ACHN (cell line): Measurements from ENCODE around the gene DENND1A.
"Not testable (repeated sequence)": the region's sequence is repeated elsewhere in the genome, so short reads cannot be mapped to it uniquely, and the experiment has no call there.

Experiments
- DNase-seq: peaks from one replicate; pipeline ENCODE4 v3.0.0-alpha.2; 2015
- in situ Hi-C: cut with HindIII; loops from 2 replicates; pipeline ENCODE4 v1.10.0; 2017; ENCODE audit warnings: low sequenced_read_pairs, low pct_ligation_motif_present, low pct_unique_long_range_greater_than_20kb

The DENND1A gene

GRCh38 chr9:123761905-123762605 is 167.9 kb downstream of the DENND1A start:
- DNase-seq, result peak; percentile 35
- in situ Hi-C loops, result no loop called here

GRCh38 chr9:123757960-123758359 is 172.0 kb downstream of the DENND1A start:
- in situ Hi-C loops, result no loop called here
- DNase-seq, result no peak

- no peak for DNase-seq
- in situ Hi-C loops, result no loop called here
These were observed 172.4 kb downstream of the DENND1A start for GRCh38 chr9:123757547-123757946.

- in situ Hi-C loops, result no loop called here
- DNase-seq, result no peak
These were observed 173.3 kb downstream of the DENND1A start for GRCh38 chr9:123756484-123757106.

GRCh38 chr9:123753669-123754258 is 176.2 kb downstream of the DENND1A start:
- in situ Hi-C loops, result no loop called here
- DNase-seq, result no peak

GRCh38 chr9:123753016-123753415 is 176.9 kb downstream of the DENND1A start:
- in situ Hi-C loops, result no loop called here
- DNase-seq, result no peak

- in situ Hi-C loops, result no loop called here
These were observed 180.2 kb downstream of the DENND1A start for GRCh38 chr9:123749580-123750202.

GRCh38 chr9:123746765-123747164 is 183.2 kb downstream of the DENND1A start:
- in situ Hi-C loops, result no loop called here
- no peak for DNase-seq

More at GRCh38 chr9:123749580-123750202, 180.2 kb downstream of the DENND1A start:
- no peak for DNase-seq

GRCh38 chr9:123745933-123746332 is 184.0 kb downstream of the DENND1A start:
- in situ Hi-C loops, result no loop called here
- no peak for DNase-seq

- in situ Hi-C loops, result no loop called here
- DNase-seq, result no peak
These were observed 184.5 kb downstream of the DENND1A start for GRCh38 chr9:123745451-123745850.

- in situ Hi-C loops, result no loop called here
- DNase-seq, result no peak
These were observed 186.2 kb downstream of the DENND1A start for GRCh38 chr9:123743737-123744136.

- in situ Hi-C loops, result no loop called here
- DNase-seq, result no peak
These were observed 187.7 kb downstream of the DENND1A start for GRCh38 chr9:123742009-123742767.

- no peak for DNase-seq
- in situ Hi-C loops, result no loop called here
These were observed 188.7 kb downstream of the DENND1A start for GRCh38 chr9:123741214-123741613.

- DNase-seq, result no peak
- in situ Hi-C loops, result no loop called here
These were observed 190.0 kb downstream of the DENND1A start for GRCh38 chr9:123739902-123740301.

- DNase-seq, result no peak
- in situ Hi-C loops, result no loop called here
These were observed 190.5 kb downstream of the DENND1A start for GRCh38 chr9:123739387-123739786.

GRCh38 chr9:123738648-123739047 is 191.3 kb downstream of the DENND1A start:
- in situ Hi-C loops, result no loop called here
- DNase-seq, result no peak

GRCh38 chr9:123735376-123735775 is 194.6 kb downstream of the DENND1A start:
- in situ Hi-C loops, result no loop called here
- DNase-seq, result no peak

GRCh38 chr9:123728571-123728970 is 201.4 kb downstream of the DENND1A start:
- DNase-seq, in situ Hi-C loops: not testable (repeated sequence)

GRCh38 chr9:123727332-123727731 is 202.6 kb downstream of the DENND1A start:
- in situ Hi-C loops, result no loop called here
- no peak for DNase-seq
